ENCODE data around the gene EBF4.

EBF4 gene

DNA sequence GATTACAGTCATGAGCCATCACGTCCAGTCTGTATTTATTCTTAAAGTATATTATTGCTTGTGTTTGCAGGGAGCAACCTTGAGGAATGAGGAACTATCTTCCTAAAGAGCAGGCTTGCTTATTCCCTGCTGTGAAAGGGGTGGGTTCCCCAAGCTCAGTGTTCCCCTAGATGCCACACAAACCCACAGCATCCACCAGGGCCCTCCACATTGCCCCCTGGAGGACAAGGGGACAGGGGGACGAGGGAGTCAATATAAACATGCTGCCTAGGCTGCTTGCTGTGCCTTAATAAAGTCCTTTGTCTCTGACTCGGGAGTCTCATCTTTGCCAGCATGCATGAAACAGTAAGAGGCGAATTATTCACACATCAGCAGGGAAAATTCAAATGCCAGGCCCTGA is 20.6 kb upstream of the EBF4 start:
- no peak overlapping the region for H2AFZ ChIP-seq (ENCODE audit: low read depth, low read length, severe bottlenecking)
- H3K27me3 ChIP-seq (ENCODE audit: low read length): no peaks in the 10 kb centered on the region
- TF ChIP-seq, protein P1, sequence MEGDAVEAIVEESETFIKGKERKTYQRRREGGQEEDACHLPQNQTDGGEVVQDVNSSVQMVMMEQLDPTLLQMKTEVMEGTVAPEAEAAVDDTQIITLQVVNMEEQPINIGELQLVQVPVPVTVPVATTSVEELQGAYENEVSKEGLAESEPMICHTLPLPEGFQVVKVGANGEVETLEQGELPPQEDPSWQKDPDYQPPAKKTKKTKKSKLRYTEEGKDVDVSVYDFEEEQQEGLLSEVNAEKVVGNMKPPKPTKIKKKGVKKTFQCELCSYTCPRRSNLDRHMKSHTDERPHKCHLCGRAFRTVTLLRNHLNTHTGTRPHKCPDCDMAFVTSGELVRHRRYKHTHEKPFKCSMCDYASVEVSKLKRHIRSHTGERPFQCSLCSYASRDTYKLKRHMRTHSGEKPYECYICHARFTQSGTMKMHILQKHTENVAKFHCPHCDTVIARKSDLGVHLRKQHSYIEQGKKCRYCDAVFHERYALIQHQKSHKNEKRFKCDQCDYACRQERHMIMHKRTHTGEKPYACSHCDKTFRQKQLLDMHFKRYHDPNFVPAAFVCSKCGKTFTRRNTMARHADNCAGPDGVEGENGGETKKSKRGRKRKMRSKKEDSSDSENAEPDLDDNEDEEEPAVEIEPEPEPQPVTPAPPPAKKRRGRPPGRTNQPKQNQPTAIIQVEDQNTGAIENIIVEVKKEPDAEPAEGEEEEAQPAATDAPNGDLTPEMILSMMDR (IDR thresholded peaks at IDR 0.05; ENCODE audit: insufficient read depth, low read length, poor library complexity, severe bottlenecking): no peak
- TF ChIP-seq EZH2phosphoT487 (conservative IDR thresholded peaks at IDR 0.05; ENCODE audit: low read length): no peak

DNA sequence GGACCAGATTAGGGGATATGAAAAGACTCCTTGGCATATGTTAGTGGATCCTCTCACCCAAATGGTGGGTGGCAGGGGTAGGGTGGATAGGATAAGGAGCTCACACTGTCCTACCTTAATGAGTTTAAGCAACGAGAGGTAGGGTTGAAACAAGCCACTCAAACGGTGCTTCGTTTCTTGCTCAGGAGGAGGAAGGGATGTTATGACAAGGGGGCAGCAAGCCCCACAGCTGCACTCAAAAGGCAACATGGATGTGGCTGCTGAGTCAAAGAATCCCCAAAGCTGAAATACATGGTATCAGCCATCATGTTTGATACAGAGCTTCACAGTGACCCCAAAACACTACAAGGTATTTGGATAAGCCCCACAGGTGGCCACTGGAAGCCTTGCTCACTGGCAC is 20.1 kb upstream of the EBF4 start:
- no peaks in the 10 kb centered on the region for H3K27me3 ChIP-seq (ENCODE audit: low read length)
- H3K79me2 ChIP-seq (ENCODE audit: insufficient read depth, low read length): no peaks in the 10 kb centered on the region
- H2AFZ ChIP-seq (ENCODE audit: low read depth, low read length, severe bottlenecking): no peak overlapping the region
- TF ChIP-seq, protein P1 (IDR thresholded peaks at IDR 0.05; ENCODE audit: insufficient read depth, low read length, poor library complexity, severe bottlenecking): no peak
- no peak for TF ChIP-seq EZH2phosphoT487 (conservative IDR thresholded peaks at IDR 0.05; ENCODE audit: low read length)
- no peaks in the 10 kb centered on the region for H4K20me1 ChIP-seq (ENCODE audit: low read depth, low read length)
- H3K4me3 ChIP-seq (ENCODE audit: insufficient read depth, low read length, poor library complexity, severe bottlenecking): no peak overlapping the region
- no peak overlapping the region for H3K27ac ChIP-seq (ENCODE audit: low read depth, low read length)
- H3K9me2 ChIP-seq (replicated peaks; ENCODE audit: insufficient read depth, low read length): no peaks in the 10 kb centered on the region
- H3K9me3 ChIP-seq (ENCODE audit: insufficient read depth, low read length): no peaks in the 10 kb centered on the region
- H3F3A ChIP-seq (ENCODE audit: insufficient read depth): no peaks in the 10 kb centered on the region
- H3K9ac ChIP-seq (ENCODE audit: low read length): no peak overlapping the region
- H3K36me3 ChIP-seq (ENCODE audit: low read length): no peaks in the 10 kb centered on the region
- H3K4me2 ChIP-seq (ENCODE audit: low read depth, low read length, poor library complexity, severe bottlenecking): no peak overlapping the region

More for the DNA sequence above, 20.6 kb upstream of the EBF4 start:
- Histone ChIP-seq H3K9ac (ENCODE audit: low read length) (no peak overlapping the region), H3K9me3 (ENCODE audit: insufficient read depth, low read length) (no peaks in the 10 kb centered on the region), H3F3A (ENCODE audit: insufficient read depth) (no peaks in the 10 kb centered on the region), H3K9me2 (replicated peaks; ENCODE audit: insufficient read depth, low read length) (no peaks in the 10 kb centered on the region), H3K4me3 (ENCODE audit: insufficient read depth, low read length, poor library complexity, severe bottlenecking) (no peak overlapping the region), H3K27ac (ENCODE audit: low read depth, low read length) (no peak overlapping the region), H3K4me2 (ENCODE audit: low read depth, low read length, poor library complexity, severe bottlenecking) (no peak overlapping the region), H3K79me2 (ENCODE audit: insufficient read depth, low read length) (no peaks in the 10 kb centered on the region), H4K20me1 (ENCODE audit: low read depth, low read length) (no peaks in the 10 kb centered on the region), H3K36me3 (ENCODE audit: low read length) (no peaks in the 10 kb centered on the region)

DNA sequence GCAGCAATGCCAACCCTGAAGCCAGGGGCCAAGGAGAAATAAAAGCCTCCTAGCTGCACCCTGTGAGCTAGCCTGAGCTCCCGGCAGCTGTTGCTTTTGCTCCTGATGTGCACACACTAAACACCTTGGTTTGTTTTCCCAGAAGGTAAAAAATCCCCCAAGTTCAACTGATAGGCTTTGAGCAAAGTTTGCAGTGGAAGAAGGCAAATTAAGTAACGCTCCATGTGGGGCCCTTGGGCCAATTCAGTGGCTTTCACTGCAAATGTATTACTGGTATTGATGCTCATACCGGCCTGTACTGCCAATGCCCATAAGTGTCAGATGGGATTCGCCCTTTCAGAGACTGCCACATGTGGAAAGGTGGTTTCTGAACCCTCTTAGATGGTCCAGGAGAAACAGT is 19.1 kb upstream of the EBF4 start:
- H4K20me1 ChIP-seq (ENCODE audit: low read depth, low read length): no peaks in the 10 kb centered on the region
- no peak overlapping the region for H3K9ac ChIP-seq (ENCODE audit: low read length)
- H3F3A ChIP-seq (ENCODE audit: insufficient read depth): no peaks in the 10 kb centered on the region
- H3K9me3 ChIP-seq (ENCODE audit: insufficient read depth, low read length): no peaks in the 10 kb centered on the region
- H3K79me2 ChIP-seq (ENCODE audit: insufficient read depth, low read length): no peaks in the 10 kb centered on the region
- TF ChIP-seq, protein P1 (IDR thresholded peaks at IDR 0.05; ENCODE audit: insufficient read depth, low read length, poor library complexity, severe bottlenecking): no peak
- TF ChIP-seq EZH2phosphoT487 (conservative IDR thresholded peaks at IDR 0.05; ENCODE audit: low read length): no peak
- H3K4me2 ChIP-seq (ENCODE audit: low read depth, low read length, poor library complexity, severe bottlenecking): no peak overlapping the region
- no peaks in the 10 kb centered on the region for H3K9me2 ChIP-seq (replicated peaks; ENCODE audit: insufficient read depth, low read length)
- H2AFZ ChIP-seq (ENCODE audit: low read depth, low read length, severe bottlenecking): no peak overlapping the region
- H3K27me3 ChIP-seq (ENCODE audit: low read length): no peaks in the 10 kb centered on the region
- no peak overlapping the region for H3K27ac ChIP-seq (ENCODE audit: low read depth, low read length)
- H3K4me3 ChIP-seq (ENCODE audit: insufficient read depth, low read length, poor library complexity, severe bottlenecking): no peak overlapping the region
- no peaks in the 10 kb centered on the region for H3K36me3 ChIP-seq (ENCODE audit: low read length)

Measured in SU-DHL-6 (cell line).